Fibroblast of skin of right quadriceps (primary cell): ENCODE results near the gene SF3B3.
"Not testable (repeated sequence)": the region's sequence is repeated elsewhere in the genome, so short reads cannot be mapped to it uniquely, and the experiment has no call there.

ENCODE experiments used
- DNase-seq: peaks from one replicate; pipeline ENCODE4 v3.0.0-alpha.2; 2013

SF3B3 gene

DNA sequence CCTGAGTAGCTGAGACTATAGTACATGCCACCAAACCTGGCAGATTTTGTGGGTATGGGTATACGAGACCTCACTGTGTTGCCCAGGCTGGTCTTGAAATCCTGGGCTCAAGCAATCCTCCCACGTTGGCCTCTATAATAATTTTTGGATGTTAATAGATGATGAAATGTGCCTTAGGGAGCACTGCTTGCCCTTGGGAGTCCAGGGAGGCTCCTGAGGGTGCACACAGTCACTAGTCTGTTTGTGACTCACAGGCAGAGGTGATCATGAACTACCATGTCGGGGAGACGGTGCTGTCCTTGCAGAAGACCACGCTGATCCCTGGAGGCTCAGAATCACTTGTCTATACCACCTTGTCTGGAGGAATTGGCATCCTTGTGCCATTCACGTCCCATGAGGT, 46.1 kb downstream of the SF3B3 start:
- DNase-seq: no peak

DNA sequence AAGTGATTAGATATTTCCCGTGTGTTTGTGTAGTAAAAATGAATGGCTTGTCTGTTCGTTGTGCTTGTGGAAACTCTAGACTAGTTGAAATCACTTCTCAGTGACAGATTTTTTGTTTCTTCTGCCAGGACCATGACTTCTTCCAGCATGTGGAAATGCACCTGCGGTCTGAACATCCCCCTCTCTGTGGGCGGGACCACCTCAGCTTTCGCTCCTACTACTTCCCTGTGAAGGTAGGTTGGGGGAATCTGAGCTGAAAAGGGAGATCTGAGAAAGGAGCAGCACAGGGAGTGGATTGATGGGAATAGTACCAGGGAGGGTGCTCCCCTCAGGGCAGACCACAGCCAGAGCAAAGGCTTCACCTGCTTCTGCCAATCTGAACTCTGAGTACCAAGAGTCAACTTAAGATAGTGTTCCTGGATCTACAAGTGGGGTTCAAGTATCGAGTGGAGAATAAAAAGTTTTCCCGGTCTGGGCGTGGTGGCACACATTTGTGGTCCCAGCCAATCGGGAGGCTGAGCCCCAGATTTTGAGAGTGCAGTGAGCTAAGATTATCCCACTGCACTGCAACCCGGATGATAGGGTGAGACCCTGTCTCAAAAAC, 47.5 kb downstream of the SF3B3 start:
- no peak for DNase-seq

DNA sequence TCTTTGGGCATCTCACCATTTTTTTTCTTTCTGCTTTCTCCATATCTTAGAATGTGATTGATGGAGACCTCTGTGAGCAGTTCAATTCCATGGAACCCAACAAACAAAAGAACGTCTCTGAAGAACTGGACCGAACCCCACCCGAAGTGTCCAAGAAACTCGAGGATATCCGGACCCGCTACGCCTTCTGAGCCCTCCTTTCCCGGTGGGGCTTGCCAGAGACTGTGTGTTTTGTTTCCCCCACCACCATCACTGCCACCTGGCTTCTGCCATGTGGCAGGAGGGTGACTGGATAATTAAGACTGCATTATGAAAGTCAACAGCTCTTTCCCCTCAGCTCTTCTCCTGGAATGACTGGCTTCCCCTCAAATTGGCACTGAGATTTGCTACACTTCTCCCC, 48.0 kb downstream of the SF3B3 start:
- DNase-seq: no peak

DNA sequence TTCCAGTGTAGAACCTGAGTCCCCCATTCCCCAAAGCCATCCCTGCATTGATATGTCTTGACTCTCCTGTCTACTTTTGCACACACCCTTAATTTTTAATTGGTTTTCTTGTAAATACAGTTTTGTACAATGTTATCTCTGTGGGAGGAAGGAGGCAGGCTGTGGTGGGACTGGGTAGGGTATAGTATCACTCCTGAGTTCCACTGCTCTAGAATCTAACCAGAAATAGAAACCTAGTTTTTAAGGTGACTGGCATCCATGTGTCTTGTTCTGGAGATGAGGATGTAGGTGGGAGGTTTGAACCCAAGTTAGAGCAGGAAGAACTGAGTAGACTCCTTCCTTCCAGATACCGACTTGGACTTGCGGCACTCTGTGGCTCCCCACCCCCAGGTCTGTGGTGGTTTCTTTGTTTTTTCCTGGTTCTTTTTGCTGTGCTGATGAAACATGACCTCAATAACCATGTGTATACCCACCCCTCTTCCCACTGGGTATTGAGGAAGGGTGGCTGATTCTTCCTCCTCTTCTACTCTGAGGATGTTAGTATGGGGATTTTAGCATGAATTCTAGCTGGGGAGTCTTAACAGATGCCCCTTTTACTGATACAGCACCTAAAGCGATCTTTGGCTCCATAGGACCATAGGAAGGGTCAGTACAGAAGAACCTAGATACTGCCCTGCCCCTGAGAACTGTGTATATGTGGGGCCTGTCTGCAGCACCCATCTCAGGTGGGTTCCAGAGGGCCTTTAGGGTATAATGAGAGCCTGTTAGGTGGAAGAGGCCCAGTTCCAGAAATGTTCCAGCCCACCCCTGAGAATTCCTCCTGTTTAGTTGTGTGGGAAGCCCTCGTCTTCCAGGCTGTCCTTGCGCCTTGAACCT, 48.7 kb downstream of the SF3B3 start:
- DNase-seq: peak; percentile 20

DNA sequence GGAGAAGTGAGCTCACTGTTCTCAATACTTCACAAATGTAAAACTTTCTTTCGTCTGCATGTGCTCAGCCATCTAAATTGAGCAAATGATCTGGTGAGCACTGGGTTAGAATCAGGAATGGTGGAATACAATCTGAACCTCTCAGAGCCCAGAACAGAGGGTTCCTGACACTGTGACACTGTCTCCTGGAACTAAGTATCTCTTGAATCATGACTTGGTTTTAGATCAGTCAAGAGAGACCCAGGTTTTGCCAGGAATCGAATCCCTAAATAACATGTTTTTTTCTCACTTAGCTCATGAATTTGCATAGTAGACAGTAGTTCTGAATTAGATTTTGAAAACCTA, 49.3 kb downstream of the SF3B3 start:
- no peak for DNase-seq

DNA sequence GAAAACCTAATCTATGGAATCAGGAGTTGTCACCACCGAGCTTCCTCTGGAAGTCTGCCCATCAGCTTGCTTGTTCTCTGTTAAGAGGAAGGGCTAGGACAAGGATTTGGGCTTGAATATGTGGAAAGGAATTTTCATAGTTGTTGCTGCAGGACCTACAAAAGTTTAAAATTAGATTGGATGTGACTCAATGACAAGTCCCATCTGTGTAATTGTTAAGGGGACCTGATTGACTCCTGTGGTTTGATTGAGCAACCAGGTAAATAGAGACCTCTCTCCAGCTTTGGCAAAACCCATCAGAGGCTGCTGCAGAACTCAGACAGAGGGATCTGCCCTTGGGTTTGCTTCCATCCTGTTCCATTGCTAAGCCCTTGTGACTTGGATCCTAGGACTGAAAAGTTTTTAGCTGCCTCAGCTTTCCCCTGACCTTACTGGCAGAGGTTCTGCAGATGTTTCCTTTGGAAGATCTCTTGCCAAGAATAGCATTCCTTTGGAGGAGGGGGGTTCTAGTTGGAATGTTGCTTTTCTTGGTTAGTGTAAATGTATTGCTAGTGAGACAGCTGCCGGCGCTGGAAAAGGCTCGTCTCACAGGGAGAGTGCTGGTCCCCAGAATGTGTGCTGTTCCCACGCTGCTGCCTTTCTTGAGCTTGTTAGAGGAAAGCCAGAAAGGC, 50.0 kb downstream of the SF3B3 start:
- DNase-seq: peak; percentile 91

DNA sequence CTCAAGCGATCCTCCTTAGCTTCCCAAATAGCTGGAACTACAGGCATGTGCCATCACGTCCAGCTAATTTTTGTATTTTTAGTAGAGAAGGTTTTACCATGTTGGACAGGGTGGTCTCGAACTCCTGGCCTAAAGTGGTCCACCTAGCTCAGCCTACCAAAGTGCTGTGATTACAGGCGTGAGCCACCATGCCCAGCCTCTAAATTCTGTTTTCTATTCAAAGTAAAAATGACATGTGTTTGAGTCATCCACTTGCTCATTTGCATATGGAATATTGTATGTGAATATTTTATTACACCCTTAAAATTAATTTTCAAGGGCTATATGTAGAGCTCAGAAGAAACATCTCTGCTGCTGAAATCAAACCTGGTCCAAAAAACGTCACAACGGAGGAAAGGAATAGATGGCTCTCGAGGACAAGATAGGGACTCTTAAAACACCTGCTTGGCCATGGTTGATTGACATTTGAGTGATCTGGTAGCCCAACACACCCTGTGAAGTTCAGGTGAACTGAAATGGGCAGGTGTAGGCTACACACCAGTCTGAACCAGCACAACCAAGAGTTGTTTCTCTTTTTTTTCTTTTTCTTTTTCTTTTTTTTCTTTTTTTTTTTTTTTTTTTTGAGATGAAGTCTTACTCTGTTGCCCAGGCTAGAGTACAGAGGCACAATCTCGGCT, 51.1 kb downstream of the SF3B3 start:
- DNase-seq: no peak

DNA sequence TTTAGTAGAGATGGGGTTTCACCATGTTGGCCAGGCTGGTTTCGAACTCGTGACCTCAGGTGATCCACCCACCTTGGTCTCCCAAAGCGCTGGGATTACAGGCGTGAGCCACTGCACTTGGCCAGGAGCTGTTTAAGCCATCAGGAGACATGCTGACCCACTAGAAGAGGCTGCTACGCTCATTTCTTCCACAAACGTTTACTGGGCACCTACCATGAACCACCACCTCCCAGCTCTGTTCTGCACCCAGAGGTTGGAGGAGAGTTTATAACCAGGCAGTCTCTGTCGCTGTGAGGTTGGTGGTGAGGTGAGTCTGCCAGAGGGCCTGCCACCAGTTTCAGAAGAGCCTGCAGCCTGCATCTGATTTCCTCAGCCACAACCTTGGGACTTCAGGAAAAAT, 51.8 kb downstream of the SF3B3 start:
- no peak for DNase-seq

DNA sequence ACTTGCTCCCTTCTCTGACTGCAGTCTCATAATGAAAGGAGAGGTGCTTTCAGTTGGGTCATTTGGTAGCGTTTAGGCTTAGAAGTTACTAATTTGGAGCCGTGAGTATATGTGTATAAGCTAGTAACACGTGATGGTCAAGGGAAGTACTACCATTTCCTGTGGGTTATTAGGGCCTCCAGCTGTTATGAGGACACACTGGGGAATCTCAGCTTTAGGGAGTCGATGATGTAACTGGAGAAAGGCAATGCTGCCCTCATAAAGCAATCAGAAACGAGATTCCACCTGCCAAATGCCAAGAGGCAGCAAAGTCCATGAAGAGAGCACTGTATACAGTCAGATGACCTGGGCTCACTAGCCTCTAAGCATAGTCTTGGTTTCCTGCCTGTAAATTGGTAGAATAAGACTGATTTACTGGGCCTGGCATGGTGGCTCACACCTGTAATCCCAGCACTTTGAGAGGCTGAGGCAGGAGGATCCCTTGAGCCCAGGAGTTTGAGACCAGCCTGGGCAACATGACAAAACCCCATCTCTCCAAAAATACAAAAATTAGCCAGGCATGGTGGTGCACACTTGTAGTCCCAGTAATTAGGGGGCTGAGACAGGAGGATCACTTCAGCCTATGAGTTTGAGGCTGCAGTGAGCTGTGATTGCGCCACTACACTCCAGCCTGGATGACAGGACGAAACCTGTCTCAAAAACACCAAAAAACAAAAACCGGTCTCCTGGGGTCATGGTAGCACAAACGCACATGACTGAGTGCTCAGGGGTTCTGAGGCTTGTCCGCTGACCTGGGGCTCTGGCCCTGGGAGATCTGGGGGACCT, 53.0 kb downstream of the SF3B3 start:
- DNase-seq: peak; percentile 50

DNA sequence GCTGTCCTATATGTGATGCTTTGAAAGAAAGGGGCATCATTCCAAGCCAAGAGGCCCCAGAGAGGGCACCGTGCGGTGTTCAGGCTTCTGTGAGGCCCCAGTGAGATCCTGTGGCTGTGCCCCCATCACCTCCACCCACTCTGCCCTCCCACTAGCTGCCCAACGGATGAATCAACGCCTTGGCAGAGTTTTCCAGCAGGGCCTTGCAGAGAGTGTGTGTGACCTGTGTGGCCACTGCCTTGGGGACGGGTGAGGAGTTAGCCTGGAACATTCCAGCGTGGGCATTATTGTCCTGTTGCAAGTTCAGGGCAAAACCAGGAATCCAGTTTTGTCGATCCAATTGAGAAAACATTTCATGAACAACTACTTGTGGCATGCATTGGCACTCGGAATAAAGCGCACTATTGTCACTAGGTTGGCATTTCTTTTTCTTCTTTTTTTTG, 53.7 kb downstream of the SF3B3 start:
- peak; percentile 17 for DNase-seq

DNA sequence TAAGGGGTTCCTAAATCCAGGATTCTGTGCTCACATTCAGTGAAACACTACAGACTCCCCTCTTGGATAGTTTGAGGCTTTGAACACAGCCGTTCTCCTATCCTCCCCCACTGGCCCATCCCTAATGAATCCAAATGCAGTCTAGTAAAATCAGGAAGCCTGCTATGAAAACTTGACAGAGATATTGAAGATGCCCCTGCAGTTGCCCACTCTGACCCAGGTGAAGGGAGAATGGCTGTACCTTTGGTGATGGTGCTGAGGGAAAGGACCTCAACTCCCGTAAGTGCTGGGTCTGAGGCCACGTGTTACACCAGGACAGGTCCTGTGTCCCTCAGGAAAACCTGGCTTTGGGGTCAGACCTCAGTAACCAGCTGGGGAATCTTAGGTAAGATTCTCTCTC, 54.4 kb downstream of the SF3B3 start:
- DNase-seq: no peak

DNA sequence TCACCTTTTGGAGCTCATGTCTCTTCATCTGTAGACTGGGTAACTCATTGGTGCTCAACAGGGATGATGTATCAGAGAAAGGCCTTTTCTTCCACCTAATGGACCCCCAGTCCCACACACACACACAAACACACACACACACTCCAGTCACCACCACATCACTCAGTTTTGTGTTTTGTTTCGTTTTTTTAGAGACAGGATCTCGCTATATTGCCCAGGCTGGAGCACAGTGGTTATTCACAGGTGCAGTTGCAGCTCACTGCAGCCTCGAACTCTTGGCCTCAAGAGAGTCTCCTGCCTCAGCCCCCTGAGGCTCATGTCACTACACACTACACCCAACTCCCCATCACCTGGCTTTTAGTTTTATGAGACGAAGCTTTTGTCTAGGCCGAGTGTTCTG, 55.6 kb downstream of the SF3B3 start:
- no peak for DNase-seq

DNA sequence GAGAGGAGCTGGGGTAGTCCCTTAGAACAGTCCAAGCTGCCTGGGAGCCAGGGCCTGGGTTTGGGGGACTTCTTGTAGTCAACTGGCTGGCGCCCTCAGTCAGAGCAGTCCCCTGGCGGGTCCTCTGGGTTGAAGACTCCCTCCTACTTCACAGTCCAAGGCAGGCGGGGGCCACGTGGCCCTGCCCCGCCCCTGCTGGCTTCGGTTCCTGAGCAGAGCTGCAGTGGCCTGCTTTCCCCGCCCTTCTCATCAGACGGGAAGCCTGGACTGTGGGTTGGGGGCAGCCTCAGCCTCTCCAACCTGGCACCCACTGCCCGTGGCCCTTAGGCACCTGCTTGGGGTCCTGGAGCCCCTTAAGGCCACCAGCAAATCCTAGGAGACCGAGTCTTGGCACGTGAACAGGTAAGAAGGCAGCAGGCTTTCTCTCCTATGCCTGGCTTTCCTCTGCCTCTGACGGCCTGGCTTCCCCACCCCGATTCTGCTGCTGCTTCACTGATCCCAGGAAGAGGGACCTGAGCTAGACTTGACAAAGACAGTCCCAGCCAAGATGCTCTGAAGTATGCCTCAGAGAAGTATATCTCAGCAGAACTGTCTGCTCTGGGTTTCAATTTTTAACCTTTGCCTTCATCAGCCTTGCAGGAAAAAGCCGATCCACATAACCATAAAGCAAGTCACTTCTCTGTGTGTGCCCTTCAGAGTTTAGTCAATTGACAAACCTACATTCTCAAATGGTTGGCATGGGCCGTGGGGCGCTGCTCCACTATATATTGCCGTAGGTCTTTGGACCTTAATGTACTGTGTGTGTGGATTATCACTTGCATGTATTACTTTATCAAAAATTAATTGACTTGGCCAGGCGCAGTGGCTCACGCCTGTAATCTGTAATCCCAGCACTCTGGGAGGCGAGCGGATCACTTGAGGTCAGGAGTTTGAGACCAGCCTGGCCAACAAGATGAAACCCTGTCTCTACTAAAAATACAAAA, 56.3 kb downstream of the SF3B3 start:
- DNase-seq: no peak

DNA sequence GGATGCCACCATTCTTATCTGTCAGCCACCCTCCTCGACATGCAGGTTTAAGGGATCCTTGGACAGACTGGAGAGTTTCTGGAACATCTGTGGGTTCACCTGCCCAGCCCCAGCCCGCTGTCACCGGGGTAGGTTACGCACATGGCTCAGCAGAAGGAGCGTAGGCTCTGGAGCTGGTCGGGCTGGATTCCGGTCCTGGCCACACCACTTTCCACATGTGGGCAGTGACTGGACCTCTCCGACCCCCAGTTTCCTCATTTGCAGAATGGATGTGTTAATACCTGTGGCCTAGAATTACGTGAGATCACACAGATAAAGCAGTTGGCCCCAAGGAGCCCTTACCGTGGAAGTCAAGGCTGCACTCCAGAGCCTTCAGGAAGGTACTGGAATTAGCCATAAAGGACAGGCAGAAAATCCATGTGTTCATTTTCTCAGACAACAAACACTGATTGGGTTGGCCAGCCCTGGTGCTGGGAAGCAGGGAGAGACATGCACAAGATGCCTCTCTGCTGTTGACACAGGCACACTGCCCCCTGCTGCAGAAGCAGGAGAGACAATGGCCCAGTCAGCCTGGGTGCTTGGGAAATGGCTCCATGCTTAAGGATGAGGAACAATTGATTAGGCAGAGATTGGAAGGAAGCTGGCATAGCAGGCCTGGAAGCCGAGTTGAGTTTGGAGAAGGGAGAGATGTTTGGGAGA, 58.8 kb downstream of the SF3B3 start:
- DNase-seq: no peak

DNA sequence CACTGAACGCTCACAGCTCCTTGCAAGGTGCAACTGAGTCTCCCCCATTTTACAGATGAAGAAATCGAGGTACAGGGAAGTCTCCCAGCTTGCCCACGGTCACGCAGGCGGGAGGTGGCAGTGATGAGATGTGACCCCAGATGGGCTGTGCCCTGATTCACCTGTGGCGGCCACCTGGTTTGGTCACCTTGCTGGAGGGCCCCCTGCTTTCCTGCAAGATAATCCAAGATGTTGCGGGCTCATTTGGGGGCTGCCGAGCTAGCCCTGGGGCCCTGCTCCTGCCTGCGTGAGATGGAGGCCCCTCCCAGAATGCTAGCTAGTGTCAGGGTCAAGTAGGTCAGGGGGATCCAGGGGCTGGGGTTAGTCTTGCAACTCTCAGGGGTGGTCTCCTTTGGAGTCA, 63.1 kb downstream of the SF3B3 start:
- no peak for DNase-seq

DNA sequence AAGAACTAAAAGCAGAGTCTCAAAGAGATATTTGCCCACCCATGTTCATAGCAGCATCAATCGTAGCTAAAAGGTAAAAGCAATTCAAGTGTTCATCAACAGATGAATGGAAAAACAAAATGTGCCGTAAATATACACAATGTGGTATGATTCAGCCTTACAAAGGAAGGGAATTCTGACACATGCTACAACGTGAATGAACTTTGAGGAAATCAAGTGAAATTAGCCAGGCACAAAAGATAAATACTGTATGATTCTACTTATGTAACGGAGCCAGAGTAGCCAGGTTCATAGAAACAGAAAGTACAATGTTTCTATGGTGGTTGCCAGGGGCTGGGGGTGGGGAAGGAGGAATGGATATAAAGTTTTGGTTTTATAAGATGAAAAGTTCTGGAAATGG, 64.9 kb downstream of the SF3B3 start:
- DNase-seq: no peak

DNA sequence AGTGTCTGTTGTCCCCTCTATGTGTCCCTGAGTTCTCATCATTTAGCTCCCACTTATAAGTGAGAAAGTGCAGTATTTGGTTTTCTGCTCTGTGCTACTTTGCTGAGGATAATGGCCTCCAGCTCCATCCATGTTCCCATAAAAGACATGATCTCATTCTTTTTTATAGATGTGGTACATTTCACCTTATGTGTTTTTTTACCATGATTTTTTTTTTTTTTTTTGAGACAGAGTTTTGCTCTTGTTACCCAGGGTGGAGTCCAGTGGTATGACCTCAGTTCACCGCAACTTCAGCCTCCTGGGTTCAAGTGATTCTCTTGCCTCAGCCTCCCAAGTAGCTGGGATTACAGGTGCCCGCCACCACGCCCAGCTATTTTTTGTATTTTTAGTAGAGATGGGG, 65.8 kb downstream of the SF3B3 start:
- not testable (repeated sequence) for DNase-seq

DNA sequence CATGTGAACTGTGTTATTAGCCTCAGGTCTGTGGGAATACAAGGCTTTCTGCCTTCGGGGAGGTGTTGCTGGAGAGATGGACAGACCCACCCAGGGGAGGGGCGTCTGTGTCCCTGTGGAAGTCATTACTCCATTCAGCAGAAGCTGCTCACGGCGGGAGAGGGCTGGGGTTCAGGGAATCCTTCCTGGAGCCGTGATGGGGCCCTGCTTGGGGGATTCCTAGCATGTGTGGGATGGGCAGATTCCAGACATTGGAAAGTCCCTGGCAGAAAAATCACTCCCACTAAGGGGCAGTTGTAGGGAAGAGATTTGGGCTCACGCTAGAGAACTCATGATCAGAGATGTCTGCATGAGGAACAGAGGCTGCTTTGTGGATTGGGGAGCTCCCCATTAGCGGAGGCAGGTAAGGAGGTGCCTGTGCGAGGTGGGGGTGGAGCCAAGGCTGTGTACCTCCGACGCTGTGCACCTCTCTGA, 66.4 kb downstream of the SF3B3 start:
- peak; percentile 66 for DNase-seq

DNA sequence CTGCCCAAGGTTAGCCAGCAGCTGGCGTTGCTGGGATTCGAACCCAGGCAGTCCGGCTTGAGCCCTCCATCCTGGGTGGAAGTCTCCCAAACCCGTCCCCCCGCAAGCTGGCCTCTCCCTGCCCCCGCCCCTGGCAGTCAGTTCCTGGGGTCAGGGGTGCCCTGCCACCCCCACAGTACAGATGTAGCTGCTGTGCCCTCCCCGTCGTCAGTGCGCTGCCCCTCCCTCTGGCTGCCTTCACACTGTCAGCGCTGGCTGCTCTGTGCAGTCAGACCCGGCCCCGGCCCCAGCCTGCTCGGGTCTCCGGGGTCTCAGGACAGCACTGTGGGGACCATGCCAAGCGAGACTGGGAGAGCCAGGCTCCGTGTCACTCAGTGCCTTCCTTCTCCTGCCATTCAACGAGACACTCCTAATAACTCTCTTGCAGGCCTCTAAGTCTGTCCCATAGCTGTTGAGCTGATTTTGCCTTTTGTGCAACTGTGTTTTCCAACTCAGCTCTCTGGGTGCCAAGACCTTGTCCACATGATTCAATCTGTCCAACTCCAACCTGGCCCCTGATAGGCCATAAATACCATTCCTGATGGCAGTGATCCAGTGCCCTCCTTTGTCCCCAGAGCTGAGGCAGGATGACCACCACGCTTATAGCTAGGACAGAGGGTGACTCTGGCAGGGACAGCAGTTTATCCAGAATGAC, 67.3 kb downstream of the SF3B3 start:
- no peak for DNase-seq

DNA sequence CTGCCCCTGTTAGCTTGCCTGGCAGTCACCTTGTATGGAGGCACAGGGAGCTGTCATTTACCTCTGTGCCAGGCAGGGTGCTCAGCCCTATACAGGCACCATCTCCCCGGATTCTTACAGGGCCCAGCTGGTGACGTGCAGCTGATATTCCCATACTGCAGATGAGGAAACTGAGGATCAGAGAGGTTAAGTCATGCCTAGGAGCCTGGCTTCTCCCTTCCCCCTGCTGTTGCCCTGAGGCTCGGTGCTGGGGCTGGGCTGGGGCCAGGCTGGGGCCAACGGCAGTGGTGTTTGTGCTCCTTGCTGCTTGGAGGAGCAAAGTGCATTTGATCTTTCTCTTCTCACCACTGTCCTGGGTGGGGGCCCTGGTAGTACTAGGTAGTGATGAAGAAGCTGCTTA, 68.0 kb downstream of the SF3B3 start:
- DNase-seq: no peak
